Fibroblast of skin of back (primary cell): Measurements from ENCODE around the gene GOLM1.
"Not testable (repeated sequence)": the region's sequence is repeated elsewhere in the genome, so short reads cannot be mapped to it uniquely, and the experiment has no call there.

Experiments used
- DNase-seq: peaks from one replicate; pipeline ENCODE4 v3.0.0-alpha.2; 2013

Gene GOLM1

DNA sequence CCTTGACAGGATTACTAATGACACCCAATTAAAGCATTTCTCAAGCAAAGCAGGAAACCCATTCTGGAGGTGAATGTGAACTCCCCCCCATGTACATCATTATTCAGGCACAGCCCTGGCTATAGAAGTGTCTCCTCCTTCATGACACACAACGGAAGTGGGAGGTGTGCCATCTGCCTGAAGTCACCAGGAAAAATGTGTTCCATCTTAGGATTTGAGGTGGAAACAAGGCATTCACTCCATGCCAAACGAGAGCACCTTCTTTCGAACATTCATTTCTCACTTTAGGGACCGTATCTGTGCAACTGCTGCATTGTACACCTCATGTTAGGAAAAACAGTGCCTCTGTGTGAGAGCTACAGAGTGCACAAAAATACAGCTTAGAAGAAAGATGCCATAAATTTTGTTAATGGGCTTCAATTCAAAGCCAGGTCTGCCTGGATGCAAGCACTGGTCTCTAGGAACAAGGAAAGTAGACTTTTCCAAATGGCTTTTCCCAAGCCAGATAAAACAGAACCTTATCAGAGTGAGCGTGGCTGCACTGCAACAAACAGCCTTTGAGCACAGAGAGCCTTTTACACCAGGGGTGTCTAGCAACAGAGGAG, 19.4 kb downstream of the GOLM1 start:
- DNase-seq: no peak

DNA sequence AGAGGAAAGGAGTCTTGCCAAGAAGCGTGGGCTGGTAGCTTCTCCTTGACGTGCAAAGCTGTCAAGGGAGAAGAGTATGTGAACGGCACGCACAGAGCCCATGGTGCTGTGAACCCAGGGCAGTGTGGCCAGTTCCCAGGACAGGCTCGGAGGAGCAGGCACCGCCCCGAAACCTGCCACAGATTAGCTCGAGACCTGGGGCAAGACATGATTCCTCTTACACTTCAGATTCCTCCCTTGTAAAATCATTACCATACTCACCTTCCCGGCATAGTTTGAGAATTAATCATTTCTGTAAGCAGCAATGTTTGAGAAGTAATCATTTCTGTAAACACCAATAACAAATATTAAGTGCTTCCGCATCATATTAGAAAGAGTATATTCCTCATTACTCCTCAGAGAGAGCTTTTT, 19.9 kb downstream of the GOLM1 start:
- DNase-seq: no peak

DNA sequence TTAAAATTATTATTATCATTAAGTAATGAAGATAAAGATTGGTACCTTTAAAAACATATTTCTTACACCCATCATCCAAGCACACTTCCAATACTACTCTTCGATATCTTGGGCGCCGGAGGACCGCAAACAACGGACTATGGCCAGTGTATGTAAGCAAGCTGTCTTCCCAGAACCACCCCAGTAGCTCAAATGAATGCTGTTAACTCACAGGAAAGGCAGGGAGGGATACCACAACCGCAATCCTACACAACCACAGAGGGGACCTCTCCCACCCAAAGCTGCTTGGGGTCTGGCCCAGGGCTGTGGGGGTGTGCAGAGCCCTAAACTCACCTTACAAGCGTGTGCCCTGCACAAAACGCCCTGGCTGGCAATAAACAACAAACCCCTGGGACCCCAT, 20.6 kb downstream of the GOLM1 start:
- DNase-seq: no peak

DNA sequence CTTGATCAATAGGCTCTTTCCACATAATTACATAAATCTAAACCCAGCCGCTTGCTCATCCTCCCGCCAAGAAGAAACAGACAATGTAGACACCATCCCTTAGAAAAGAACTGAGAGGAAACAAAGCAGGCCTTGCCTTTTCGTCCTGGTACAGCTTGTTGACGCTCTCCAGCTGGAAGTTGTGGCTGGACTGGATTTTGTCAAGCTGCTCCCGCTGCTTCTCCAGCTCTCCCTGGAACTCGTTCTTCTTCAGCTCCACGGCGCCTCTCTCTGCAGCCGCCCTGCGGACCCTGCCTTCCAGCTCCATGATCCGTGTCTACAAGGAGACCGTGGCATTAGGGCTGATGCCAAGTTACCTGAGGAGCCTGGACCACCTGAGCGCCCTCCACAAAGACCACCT, 22.1 kb downstream of the GOLM1 start:
- no peak for DNase-seq

DNA sequence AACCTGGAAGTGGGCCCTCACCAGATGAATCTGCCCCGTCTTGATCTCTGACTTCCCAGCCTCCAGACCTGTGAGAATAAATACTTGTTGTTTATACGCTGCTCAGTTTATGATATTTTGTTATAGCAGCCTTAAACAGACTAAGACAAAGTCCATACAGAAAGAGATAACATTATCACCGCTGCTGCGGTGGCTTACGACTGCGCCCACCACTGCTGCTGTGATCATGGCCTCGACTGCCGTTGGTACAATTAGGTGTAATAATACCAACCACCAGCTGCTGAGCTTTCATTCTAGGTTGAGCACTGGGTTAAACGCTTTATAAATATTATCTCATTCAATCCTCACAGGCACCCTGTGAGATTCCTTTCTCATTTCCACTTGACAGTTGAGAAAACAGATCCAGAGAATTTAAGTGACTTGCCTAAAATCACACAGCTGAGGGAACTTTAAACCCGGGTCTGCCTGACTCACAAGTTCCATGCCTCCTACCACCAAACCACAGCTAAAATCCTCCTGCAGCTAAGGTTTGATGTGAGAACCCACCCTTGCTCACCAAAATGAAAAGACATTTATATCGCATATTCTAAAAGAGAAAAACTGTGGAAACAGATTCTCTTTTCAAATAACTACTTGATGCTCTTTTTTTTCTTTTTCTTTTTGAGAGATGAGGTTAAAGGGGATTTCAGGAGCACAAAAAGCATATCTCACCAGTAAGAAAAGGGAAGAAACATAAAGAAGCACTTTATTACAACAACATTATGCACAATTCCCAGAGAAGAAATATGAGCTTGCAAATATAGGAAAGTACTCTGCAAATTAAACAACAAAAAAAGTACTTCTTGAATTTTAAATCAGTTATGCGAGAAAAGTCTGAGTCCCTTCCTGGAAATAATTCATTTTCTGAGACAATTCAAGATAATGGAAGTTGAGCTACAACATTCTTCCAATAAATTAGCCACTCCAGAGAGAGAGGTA, 23.9 kb downstream of the GOLM1 start:
- DNase-seq: no peak

DNA sequence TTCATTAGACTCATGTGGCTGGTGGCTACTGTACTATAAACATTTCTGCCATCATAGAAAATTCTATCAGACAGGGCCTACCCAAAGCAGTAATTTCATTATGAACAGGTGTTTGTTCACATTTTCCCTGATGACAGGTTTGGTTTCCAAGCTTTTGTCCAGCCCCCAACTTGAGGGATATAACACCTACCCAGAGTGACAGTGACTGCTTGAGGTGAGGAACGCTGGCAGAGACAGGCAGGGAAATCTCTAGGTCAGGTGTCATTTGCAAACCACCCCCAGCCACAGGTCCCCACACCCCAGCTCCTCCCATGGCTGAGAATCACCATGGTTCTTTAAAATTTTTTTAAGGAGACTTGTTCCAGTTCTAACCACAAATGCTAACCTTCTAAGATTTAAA, 25.5 kb downstream of the GOLM1 start:
- no peak for DNase-seq

DNA sequence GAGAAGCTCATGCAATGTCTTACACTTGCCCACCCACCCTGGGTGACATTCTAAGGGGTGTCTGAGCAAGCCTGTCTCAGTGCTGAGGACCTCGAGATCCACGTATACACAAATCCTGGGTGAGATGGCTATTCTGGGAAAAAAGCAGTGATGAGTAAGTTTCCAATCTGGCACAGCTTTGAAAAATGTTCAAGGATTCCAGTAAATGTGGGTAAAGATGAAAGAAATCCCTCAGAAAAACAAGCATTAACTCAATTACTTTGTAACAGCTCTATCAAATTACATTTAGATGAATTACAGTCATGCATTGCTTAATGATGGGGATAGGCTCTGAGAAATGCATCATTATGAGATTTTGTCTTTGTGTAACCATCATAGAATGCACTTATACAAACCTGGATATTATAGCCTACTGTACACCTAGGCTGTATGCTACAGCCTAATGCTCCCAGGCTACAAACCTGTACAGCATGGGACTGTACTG, 26.9 kb downstream of the GOLM1 start:
- DNase-seq: no peak

DNA sequence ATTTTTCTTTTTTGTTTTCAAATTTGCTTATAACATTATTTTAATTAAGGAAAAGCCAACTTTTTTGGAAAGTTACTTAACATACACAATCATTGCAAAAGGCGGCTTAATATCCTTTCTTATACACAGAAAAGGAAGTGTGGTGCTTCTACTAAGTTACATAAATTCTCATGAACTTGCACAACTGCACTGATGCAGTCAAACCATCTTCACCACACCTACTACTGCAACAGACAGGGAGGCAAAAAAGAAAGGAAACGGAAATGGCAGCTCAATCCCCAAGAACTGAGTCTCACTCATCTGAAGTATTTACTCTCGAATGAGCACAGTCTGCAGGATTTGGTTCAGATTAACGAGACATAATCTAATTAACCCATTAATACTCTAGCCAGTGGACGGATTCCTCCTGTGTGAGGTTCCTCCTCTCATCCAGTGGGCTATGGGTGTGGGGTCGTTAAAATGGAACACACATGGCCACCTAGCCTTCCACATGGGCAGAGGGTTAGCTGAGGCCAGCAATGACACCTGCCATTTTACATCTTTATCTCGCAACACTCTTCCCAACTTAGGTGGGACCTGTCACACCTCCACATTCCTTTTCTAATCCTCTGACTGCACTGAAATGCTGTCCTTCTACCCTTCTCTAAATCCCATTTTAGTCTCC, 30.0 kb downstream of the GOLM1 start:
- no peak for DNase-seq

DNA sequence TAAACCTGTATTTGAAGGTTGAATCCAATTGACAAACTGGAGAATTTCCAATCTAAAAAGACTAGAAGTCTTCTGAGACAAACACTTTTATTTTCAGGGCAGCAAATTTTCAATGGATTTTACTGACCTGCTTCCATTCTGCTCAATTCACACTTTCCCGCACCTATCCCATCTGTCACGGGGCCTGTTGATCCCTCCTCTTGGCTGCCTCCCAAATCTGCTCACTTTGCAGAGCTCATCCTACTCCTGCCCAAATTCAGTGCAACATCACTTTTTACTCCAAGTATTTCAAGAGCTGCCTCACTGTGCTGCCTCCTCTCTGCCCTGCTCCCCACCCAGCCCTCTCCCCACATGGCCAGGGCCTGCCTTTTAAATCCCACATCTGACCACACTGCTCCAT, 35.1 kb downstream of the GOLM1 start:
- no peak for DNase-seq

DNA sequence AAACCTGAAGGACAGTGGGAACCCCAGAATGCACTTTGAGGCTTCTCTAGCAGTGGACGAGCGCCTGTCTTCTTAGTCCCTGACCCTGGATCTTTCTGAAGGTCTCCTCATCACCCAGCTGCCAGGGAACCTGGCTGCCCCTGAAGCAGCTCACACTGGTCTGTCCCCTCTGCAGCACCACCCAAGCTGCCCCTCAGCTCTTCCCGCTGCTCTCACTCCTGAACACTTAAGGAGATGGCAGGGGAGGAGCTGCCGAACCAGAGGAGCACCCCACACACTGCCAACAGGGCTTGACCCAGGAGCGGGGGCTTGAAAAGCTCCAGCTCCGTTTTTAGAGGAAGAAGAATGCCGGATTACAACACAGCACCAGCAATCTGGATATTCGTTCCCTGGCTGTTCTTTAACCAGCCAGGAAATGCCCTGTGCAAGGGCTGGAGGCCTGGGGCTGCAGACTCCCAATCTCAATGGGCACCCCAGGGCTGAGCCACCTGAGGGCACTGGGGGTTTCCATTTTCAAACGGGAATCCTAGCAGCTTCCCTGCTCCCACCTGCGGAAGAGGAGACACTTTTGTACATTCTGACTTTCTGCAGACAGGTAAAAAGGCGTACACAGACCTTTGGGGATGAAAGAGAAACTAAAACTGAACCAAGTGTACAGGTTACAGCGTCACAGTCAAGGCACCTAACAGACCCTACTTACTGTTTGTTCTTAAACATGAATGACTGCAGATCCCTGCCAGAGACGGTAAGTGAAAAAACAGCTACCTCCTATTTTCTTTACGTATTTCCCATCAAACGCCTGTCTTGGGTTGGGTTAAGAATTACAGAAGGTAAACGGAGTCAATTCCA, 36.3 kb downstream of the GOLM1 start:
- no peak for DNase-seq

DNA sequence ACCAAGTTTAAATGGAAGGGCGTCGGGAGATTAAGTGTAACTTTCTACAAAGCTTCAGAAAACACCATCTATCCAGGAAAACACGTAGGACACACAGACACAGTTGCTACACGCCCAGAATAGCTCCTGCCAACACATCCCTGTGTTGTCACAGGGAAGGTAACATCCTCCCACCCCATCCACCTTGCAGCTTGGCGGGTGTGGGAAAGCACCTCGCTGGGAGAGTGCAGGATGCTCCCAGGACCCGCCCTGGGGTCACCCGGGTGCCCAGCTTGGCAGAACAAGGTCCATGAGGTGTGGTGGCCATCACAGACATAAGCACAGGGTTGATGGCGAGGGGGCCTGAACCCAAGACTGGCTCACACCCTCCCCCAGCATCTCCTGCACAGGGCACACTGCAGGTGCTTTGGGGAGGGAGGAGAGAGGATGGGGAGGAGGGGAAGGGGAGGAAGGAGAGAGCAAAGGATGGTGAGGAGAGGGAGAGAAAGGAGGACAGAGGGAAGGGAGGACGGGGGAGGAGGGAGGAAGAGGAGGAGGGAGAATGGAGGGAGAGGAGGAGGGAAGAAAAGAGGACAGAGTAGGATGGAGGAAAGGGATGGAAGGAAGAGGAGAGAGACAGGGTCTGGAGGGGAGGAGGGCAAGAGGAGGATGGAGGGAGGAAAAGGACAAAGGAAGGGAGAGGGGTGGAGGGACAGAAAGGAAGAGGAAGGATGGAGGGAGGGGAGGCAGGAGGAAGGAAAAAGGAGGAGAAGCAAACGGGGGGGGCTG, 37.2 kb downstream of the GOLM1 start:
- DNase-seq: no peak

DNA sequence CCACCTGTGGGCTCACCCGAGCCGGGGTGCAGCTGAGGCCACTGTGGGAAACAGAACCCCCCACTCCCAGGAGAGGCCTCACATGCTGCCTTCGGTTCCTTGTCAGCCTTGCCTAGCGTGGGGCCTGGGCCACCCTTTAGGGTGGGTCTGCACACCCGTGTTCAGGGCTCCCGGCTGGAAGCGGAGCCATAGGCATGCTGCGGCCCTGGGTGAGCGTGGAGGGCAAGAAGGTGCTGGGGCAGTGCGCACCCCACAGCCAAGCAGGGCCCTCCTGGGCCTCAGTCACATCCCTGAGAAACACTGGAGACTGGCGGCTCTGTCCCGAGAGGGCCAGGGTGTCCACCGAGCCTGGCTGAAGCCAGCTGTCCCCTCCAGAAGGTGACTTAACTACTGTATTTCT, 41.9 kb downstream of the GOLM1 start:
- DNase-seq: no peak

DNA sequence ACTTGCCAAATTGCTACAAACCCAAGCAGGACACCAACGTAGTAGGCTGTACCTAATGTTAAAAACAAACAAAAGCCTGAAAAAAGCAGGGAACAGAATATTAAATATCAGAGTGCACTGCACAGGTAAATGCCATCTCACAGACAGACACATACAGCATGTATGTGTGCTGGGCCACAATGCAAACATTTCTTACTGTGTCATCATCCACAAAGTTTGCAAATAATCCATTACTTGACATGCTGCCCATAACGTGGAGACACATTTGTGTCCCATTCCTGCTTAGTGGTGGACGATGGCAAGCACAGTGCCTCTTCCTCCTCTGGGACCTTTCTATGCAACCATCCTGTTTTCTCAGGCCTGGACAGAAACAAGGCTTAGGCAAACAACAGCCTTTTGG, 44.7 kb downstream of the GOLM1 start:
- no peak for DNase-seq

DNA sequence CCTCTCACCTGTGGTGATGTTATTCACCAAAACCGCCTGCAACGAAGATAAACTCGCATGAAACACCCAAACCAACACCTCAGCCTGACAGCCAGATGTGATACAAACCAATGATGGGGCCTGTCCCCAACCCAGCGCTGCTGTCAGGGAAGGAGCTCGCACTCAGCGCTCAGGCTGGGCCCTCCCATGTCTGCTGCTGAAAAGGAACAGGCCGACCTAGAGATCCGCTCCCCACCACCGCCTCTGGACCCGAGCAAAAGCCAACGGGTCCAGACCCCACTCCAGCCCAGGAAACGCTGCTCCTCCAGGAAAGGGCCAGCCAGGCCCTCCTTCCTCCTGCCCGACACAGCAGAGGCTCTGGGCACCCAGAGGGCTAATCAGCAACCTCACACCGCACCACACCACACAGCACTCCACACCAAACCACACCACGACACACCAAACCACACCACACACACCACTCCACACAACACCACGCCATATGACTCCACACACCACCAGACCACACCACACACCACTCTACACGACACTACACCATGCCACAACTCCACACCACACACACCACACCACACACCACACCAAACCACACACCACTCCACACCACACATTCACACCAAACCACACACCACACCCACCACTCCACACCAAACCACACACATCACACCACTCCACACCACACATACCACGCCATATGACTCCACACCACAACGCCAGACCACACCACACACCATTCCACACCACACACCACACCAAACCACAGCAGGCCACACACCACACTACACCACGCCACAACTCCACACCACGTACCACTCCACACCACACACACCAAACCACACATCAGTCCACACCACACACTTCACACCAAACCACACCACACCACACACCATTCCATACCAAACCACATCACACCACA, 46.5 kb downstream of the GOLM1 start:
- DNase-seq: no peak

DNA sequence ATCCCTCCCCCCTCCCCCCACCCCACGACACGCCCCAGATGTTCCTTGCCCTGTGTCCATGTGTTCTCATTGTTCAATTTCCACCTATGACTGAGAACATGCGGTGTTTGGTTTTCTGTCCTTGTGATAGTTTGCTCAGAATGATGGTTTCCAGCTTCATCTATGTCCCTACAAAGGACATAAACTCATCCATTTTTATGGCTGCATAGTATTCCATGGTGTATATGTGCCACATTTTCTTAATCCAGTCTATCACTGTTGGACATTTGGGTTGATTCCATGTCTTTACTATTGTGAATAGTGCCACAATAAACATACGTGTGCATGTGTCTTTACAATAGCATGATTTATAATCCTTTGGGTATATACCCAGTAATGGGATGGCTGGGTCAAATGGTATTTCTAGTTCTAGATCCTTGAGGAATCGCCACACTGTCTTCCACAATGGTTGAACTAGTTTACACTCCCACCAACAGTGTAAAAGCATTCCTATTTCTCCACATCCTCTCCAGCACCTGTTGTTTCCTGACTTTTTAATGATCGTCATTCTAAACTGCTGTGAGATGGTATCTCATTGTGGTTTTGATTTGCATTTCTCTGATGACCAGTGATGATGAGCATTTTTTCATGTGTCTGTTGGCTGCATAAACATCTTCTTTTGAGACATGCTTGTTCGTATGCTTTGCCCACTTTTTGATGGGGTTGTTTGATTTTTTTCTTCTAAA, 51.2 kb downstream of the GOLM1 start:
- not testable (repeated sequence) for DNase-seq

DNA sequence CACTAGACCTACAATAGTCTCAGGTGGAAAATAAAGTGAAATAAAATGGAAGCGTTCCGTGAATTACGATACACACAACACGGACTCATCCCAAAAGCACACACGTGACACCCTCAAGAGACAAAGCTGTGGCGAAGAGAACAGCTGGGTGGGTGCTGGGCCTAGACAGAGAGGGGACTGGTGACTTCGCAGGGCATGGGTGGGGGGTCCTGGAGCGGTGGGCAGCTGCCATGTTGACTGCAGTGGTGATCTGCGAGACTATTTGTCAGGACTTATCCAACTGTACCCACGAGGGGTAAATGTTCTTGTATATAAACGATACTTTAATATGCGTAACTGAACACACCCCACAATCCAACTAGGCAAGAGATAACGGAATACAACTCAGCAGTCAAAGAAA, 52.0 kb downstream of the GOLM1 start:
- DNase-seq: no peak

DNA sequence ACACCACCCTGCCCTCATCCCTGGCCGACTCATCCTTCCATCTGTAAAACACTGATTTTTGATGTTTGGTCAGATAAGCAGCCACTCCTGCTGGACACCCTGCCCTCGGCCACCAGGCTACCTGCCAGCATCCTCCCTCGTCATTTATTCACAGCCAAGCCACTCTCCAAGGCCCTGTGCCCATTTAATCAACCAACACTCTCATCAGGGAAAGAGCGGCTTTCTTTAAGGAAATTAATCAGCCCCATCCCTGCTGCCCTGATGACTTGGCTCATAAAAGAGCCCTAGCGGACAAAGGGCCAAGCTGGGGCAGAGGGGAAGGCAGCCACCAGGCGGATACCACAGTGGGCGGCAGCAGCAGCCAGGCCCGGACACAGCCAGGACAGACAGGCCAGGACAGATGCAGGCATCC, 52.4 kb downstream of the GOLM1 start:
- no peak for DNase-seq

DNA sequence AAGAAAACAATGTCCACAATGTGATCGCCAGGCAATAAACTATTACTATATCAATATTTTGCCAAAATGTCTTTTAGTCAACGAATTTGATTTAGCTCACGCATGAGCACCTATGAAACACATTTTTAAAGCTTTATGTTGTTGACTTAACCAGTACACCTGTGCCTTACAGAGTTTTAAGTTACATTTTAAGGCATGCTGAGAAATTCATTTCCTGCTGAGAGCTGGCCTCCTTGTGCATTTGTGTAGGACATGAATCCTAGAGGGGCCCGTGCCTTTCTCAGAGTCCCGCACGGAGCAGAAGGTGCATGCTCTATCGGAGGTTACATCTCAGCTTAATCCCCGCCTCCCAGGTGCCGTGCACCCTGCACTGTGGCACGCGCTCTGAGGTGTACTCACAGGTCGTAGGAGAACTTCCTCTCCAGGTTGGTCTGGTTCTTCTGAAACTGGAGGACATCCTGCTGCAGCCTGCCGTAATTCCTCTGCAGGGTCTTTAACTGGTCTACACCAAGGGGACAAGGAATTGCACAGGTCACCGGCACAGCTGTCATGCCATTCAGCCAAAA, 53.2 kb downstream of the GOLM1 start:
- DNase-seq: no peak

DNA sequence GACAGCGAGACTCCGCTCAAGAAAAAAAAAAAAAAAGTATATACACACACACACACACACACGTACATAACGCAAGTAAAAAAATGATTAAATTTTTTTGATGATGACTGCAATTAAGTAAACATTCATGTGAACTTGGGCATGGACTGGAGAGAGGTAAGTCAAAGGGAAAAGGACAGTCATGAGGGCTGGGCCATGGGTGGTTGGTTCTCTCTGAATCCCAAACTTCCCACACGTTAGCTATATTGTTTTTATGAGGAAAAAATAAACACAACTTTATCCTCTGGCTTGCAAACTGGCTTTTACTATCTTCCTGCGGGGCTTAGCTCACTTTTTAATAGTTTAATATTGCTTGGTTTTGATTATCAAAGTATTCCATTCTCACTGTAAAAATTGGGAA, 53.7 kb downstream of the GOLM1 start:
- no peak for DNase-seq

DNA sequence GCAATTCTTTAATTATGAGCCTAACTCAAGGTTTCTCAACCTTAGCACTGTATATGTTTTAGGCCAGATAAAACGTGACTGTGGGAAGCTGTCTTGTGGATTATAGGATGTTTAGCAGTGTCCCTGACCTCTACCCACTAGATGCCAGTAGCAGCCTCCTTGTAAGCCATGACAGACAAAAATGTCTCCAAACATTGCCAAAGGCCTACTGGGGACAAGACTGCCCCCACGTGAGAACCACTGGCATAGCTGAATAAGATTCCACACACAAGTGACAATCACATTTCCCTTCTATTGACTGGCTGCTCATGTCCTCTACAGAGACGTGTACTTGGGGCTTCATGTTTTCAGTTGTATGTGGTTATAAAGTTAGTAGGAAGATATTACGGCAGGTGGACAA, 55.4 kb downstream of the GOLM1 start:
- DNase-seq: no peak
